ENCODE measurements around the gene FBLL1.

Gene FBLL1

DNA sequence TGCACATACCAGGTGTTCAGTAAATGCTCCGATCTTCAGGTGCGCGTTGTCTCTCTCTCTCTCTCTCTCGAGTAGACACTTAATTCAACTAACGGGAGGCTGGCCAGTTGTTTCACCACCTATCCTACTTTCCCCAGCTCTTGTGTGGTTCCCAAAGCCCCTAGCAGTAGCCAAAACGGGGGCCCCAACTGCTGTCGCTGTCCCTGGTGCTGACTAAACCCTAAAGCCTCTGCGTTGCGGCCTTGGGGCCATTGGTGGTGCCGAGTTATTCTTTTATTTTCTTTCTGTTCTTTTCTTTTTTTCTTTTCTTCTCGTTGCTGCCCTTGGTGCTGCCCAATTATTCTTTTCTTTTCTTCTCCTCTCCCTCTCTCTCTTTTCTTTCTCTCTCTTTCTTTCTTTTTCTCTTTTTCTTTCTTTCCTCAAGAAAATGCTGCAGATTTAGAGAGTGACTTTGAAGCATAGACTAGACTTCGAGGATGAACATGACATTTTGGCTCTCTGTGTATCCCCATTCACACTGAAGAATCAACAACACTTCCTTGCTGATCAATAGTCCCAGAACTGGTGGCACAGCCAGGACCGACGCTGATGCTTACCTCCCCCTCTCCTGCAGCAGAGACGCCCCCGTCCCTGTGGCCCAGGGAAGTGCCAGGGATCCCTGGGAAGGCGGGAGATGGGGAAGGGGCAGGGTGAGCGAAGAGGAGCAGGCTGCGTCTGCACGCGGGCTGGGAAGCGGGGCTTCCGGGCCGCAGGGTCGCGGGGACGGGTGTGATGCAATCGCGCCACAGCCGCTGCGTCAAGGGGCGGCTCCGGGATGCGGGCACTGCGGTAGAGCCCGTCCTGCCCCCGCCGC lies at the start of gene FBLL1:
TSS of gene FBLL1 (plus strand) at position 785 of the 853 bp plus-strand sequence. CDS start 200 bp downstream, outside the sequence.
- Histone ChIP-seq H3K9me3 (ENCODE audit: low read length) (no peaks in the 10 kb centered on the region), H2AFZ (ENCODE audit: low read length) (no peak within 1 kb of the TSS), H3K36me3 (ENCODE audit: insufficient read depth, low read length) (no peaks in the 10 kb centered on the region), H3K9ac (ENCODE audit: low read length) (no peak within 1 kb of the TSS), H3K79me2 (ENCODE audit: insufficient read depth, low read length) (no peaks in the 10 kb centered on the region), H3K4me3 (ENCODE audit: low read depth, low read length, poor library complexity, severe bottlenecking) (no peak within 1 kb of the TSS), H3K27ac (ENCODE audit: low read depth, low read length, poor library complexity, severe bottlenecking) (no peak within 1 kb of the TSS), H3K4me1 (ENCODE audit: insufficient read depth, low read length, severe bottlenecking) (no peaks in the 10 kb centered on the region), H3K4me2 (ENCODE audit: low read length) (no peak within 1 kb of the TSS), H4K20me1 (ENCODE audit: insufficient read depth, low read length) (no peaks in the 10 kb centered on the region), H3K9me2 (ENCODE audit: low read depth, low read length) (no peaks in the 10 kb centered on the region), H3K27me3 (ENCODE audit: insufficient read depth, low read length) (no peaks in the 10 kb centered on the region), H3F3A (ENCODE audit: insufficient read depth, low read length) (no peaks in the 10 kb centered on the region)
- TF ChIP-seq, protein P1, sequence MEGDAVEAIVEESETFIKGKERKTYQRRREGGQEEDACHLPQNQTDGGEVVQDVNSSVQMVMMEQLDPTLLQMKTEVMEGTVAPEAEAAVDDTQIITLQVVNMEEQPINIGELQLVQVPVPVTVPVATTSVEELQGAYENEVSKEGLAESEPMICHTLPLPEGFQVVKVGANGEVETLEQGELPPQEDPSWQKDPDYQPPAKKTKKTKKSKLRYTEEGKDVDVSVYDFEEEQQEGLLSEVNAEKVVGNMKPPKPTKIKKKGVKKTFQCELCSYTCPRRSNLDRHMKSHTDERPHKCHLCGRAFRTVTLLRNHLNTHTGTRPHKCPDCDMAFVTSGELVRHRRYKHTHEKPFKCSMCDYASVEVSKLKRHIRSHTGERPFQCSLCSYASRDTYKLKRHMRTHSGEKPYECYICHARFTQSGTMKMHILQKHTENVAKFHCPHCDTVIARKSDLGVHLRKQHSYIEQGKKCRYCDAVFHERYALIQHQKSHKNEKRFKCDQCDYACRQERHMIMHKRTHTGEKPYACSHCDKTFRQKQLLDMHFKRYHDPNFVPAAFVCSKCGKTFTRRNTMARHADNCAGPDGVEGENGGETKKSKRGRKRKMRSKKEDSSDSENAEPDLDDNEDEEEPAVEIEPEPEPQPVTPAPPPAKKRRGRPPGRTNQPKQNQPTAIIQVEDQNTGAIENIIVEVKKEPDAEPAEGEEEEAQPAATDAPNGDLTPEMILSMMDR (IDR thresholded peaks at IDR 0.05; ENCODE audit: low read length) = no peak
- TF ChIP-seq EZH2 (IDR thresholded peaks at IDR 0.05; ENCODE audit: borderline replicate concordance, low read length) = no peak

DNA sequence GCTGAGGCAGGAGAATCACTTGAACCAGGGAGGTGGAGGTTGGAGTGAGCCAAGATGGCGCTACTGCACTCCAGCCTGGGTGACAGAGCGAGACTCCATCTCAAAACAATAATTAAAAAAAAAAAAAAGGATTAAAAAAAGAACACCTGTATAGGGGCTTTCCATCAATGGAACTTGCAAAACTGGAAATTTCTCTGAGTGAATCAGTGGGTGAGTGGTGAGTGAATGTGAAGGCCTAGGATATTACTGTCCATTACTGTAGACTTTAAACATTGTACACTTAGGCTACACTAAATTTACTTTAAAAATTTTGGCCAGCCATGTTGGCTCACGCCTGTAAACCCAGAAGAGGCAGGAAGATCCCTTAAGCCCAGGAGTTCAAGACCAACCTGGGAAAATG lies 48.5 kb upstream of the FBLL1 start:
- H3K4me2 ChIP-seq (ENCODE audit: low read length) = no peak overlapping the region

DNA sequence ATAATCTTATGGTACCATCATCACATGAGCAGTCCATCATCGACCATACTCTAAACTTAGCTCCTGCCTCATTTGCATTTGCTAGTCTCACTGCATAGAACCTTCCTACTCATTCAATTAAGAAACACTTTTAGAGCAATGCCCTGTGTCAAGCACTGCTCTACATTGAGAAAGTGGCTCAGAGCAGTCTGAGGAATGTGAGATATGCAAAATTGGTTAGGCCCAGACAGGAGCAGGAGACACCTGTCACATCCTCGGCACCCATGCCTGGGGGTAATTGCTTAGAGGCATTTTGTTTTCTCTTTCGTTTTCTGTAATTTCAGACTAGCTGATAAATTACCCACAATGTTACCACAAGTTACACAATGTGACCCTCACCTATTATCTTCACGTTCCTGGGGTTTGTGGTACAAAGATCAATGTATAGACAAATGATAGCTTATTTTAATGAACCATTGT lies 47.7 kb upstream of the FBLL1 start:
- no peaks in the 10 kb centered on the region for H3K36me3 ChIP-seq (ENCODE audit: insufficient read depth, low read length)
- peaks cover 13% of the 10 kb centered on the region for H3K4me1 ChIP-seq (ENCODE audit: insufficient read depth, low read length, severe bottlenecking)
- no peaks in the 10 kb centered on the region for H3K27me3 ChIP-seq (ENCODE audit: insufficient read depth, low read length)
- no peaks in the 10 kb centered on the region for H3F3A ChIP-seq (ENCODE audit: insufficient read depth, low read length)
- no peak overlapping the region for H3K27ac ChIP-seq (ENCODE audit: low read depth, low read length, poor library complexity, severe bottlenecking)
- no peak overlapping the region; the same call in 1 of the 2 replicates for H3K4me2 ChIP-seq (ENCODE audit: low read length)
- H3K79me2 ChIP-seq (ENCODE audit: insufficient read depth, low read length) = no peaks in the 10 kb centered on the region
- H4K20me1 ChIP-seq (ENCODE audit: insufficient read depth, low read length) = no peaks in the 10 kb centered on the region
- no peak overlapping the region for H3K9ac ChIP-seq (ENCODE audit: low read length)
- H2AFZ ChIP-seq (ENCODE audit: low read length) = no peak overlapping the region
- H3K9me2 ChIP-seq (ENCODE audit: low read depth, low read length) = no peaks in the 10 kb centered on the region
- H3K9me3 ChIP-seq (ENCODE audit: low read length) = no peaks in the 10 kb centered on the region
- no peak overlapping the region for H3K4me3 ChIP-seq (ENCODE audit: low read depth, low read length, poor library complexity, severe bottlenecking)
- TF ChIP-seq, protein P1 (IDR thresholded peaks at IDR 0.05; ENCODE audit: low read length) = no peak
- TF ChIP-seq EZH2 (IDR thresholded peaks at IDR 0.05; ENCODE audit: borderline replicate concordance, low read length) = no peak

More for the DNA sequence above, 48.5 kb upstream of the FBLL1 start:
- Histone ChIP-seq H3K9ac (ENCODE audit: low read length) (no peak overlapping the region), H3K27ac (ENCODE audit: low read depth, low read length, poor library complexity, severe bottlenecking) (no peak overlapping the region), H3K27me3 (ENCODE audit: insufficient read depth, low read length) (no peaks in the 10 kb centered on the region), H2AFZ (ENCODE audit: low read length) (no peak overlapping the region), H4K20me1 (ENCODE audit: insufficient read depth, low read length) (no peaks in the 10 kb centered on the region), H3K9me3 (ENCODE audit: low read length) (no peaks in the 10 kb centered on the region), H3K9me2 (ENCODE audit: low read depth, low read length) (no peaks in the 10 kb centered on the region), H3F3A (ENCODE audit: insufficient read depth, low read length) (no peaks in the 10 kb centered on the region), H3K4me1 (ENCODE audit: insufficient read depth, low read length, severe bottlenecking) (peaks cover 8% of the 10 kb centered on the region), H3K79me2 (ENCODE audit: insufficient read depth, low read length) (no peaks in the 10 kb centered on the region), H3K4me3 (ENCODE audit: low read depth, low read length, poor library complexity, severe bottlenecking) (no peak overlapping the region), H3K36me3 (ENCODE audit: insufficient read depth, low read length) (no peaks in the 10 kb centered on the region)
- TF ChIP-seq, protein P1 (IDR thresholded peaks at IDR 0.05; ENCODE audit: low read length) = no peak
- no peak for TF ChIP-seq EZH2 (IDR thresholded peaks at IDR 0.05; ENCODE audit: borderline replicate concordance, low read length)
